Bronchial epithelial cell (primary cell): ENCODE measurements around the gene COL26A1. TPM values are rescaled to one million over a fixed set of nuclear protein-coding genes. Genes with fewer than 3 reads are reported as not detected.
A peak's percentile ranks its signal among the peaks of the same experiment; 100 is the strongest.

Experiments
- DNase-seq: peaks from one replicate; pipeline ENCODE4 v3.0.0-alpha.2; 2010; ENCODE audit warnings: low read depth
- FAIRE-seq: peaks from 2 replicates; lab custom pipeline; 2011; peaks lifted over from hg19 to GRCh38; lab: Jason Lieb, UNC
- H3K27me3 ChIP-seq: 2 replicates; pipeline ENCODE4 v1.5.1; 2011; ENCODE audit warnings: low read length; ENCODE audit not compliant: control insufficient read depth, insufficient read depth
- H3K36me3 ChIP-seq: 2 replicates; pipeline ENCODE4 v1.5.1; 2011; ENCODE audit warnings: low read length; ENCODE audit not compliant: control insufficient read depth, insufficient read depth
- H3K4me3 ChIP-seq: 2 replicates; pipeline ENCODE4 v1.5.1; 2011; ENCODE audit warnings: mild to moderate bottlenecking, low read depth, low read length, control low read depth
- CTCF ChIP-seq: IDR thresholded peaks from 2 replicates; pipeline ENCODE4 v1.5.1; 2011; ENCODE audit warnings: mild to moderate bottlenecking, moderate library complexity, low read length, control low read depth, inconsistent platforms; ENCODE audit not compliant: insufficient read depth, severe bottlenecking
- total RNA-seq: library from RNA; depleted of rRNA; stranded (reverse); fragments of >200 nt; gene quantifications from 2 replicates; pipeline ENCODE4 v1.2.1, GENCODE V29; 2014

The COL26A1 gene
- total RNA-seq, 1 donor from 2014 or later, result not detected

- DNase-seq, result no peak
- Histone ChIP-seq H3K36me3 (no peaks in the 10 kb centered on the region), H3K4me3 (no peak overlapping the region), H3K27me3 (no peaks in the 10 kb centered on the region)
- no peak for TF ChIP-seq CTCF
- no peak for FAIRE-seq
These were observed 209.5 kb downstream of the COL26A1 start for GRCh38 chr7:101572156-101572555.

GRCh38 chr7:101575168-101575567 lies 212.5 kb downstream of the COL26A1 start:
- Histone ChIP-seq H3K4me3 (no peak overlapping the region), H3K36me3 (no peaks in the 10 kb centered on the region), H3K27me3 (no peaks in the 10 kb centered on the region)
- DNase-seq (no peak), FAIRE-seq (no peak)
- no peak for TF ChIP-seq CTCF

- Histone ChIP-seq H3K4me3 (no peak overlapping the region), H3K27me3 (no peaks in the 10 kb centered on the region), H3K36me3 (no peaks in the 10 kb centered on the region)
- TF ChIP-seq CTCF, result no peak
- FAIRE-seq (no peak), DNase-seq (no peak)
These were observed 213.0 kb downstream of the COL26A1 start for GRCh38 chr7:101575721-101576120.

- TF ChIP-seq CTCF, result no peak
- no peaks in the 10 kb centered on the region for H3K27me3 ChIP-seq
- H3K4me3 ChIP-seq, result no peak overlapping the region
- no peaks in the 10 kb centered on the region for H3K36me3 ChIP-seq
- FAIRE-seq (no peak), DNase-seq (peak; percentile 38)
These were observed 214.3 kb downstream of the COL26A1 start for GRCh38 chr7:101576998-101577397.

- FAIRE-seq, result no peak
- TF ChIP-seq CTCF, result no peak
- Histone ChIP-seq H3K36me3 (no peaks in the 10 kb centered on the region), H3K27me3 (peaks cover 1% of the 10 kb centered on the region), H3K4me3 (no peak overlapping the region)
- DNase-seq, result no peak
These were observed 215.9 kb downstream of the COL26A1 start for GRCh38 chr7:101578552-101578951.

GRCh38 chr7:101580596-101580995 lies 217.9 kb downstream of the COL26A1 start:
- H3K4me3 ChIP-seq, result no peak overlapping the region
- no peaks in the 10 kb centered on the region for H3K36me3 ChIP-seq
- peaks cover 2% of the 10 kb centered on the region for H3K27me3 ChIP-seq
- peak; percentile 23 for FAIRE-seq
- no peak for TF ChIP-seq CTCF
- no peak for DNase-seq
